HEK293T (cell line): ENCODE measurements around the gene PAIP2.

Source experiments
- CTCF ChIA-PET: fragments of 350-600 bp; formaldehyde crosslinking; extraction: SDS; loops from one replicate; lab custom pipeline; 2021; ENCODE audit warnings: antibody characterized with exemption, inconsistent platforms; lab: Yijun Ruan, JAX
- POLR2A ChIA-PET: fragments of 350-600 bp; formaldehyde crosslinking; extraction: SDS; loops from one replicate; lab custom pipeline; 2020; ENCODE audit warnings: antibody characterized with exemption, inconsistent platforms; lab: Yijun Ruan, JAX
- DNase-seq: peaks from one replicate; pipeline ENCODE4 v3.0.0; 2012; ENCODE audit warnings: mixed read lengths; ENCODE audit errors: extremely low spot score
- ARNT ChIP-seq: fragments of 450-650 bp; IDR thresholded peaks from 2 replicates; pipeline ENCODE4 v1.6.1; 2017; ENCODE audit warnings: mild to moderate bottlenecking
- BHLHE40 ChIP-seq: fragments of 450-650 bp; IDR thresholded peaks from 2 replicates; pipeline ENCODE4 v1.6.1; 2016; ENCODE audit warnings: mild to moderate bottlenecking, moderate library complexity, borderline replicate concordance
- CTBP1 ChIP-seq: fragments of 450-650 bp; IDR thresholded peaks from 2 replicates; pipeline ENCODE4 v1.6.1; 2016; ENCODE audit warnings: borderline replicate concordance
- ELF4 ChIP-seq: fragments of 450-650 bp; IDR thresholded peaks from 2 replicates; pipeline ENCODE4 v1.6.1; 2017; ENCODE audit warnings: antibody characterized with exemption
- FOXA1 ChIP-seq: fragments of 450-650 bp; IDR thresholded peaks from 2 replicates; pipeline ENCODE4 v1.6.1; 2016; ENCODE audit warnings: mild to moderate bottlenecking
- FOXK2 ChIP-seq: fragments of 450-650 bp; IDR thresholded peaks from 2 replicates; pipeline ENCODE4 v1.6.1; 2016; ENCODE audit warnings: mild to moderate bottlenecking
- FOXM1 ChIP-seq: fragments of 450-650 bp; IDR thresholded peaks from 2 replicates; pipeline ENCODE4 v1.6.1; 2017; ENCODE audit warnings: mild to moderate bottlenecking, borderline replicate concordance
- HDGF ChIP-seq: fragments of 450-650 bp; IDR thresholded peaks from 2 replicates; pipeline ENCODE4 v1.6.1; 2017; ENCODE audit warnings: antibody characterized with exemption, borderline replicate concordance
- L3MBTL2 ChIP-seq: fragments of 450-650 bp; conservative IDR thresholded peaks from 2 replicates; pipeline ENCODE4 v1.6.1; 2016; ENCODE audit warnings: mild to moderate bottlenecking
- LEF1 ChIP-seq: fragments of 450-650 bp; IDR thresholded peaks from 2 replicates; pipeline ENCODE4 v1.6.1; 2017; ENCODE audit warnings: mild to moderate bottlenecking, borderline replicate concordance
- NFRKB ChIP-seq: fragments of 450-650 bp; IDR thresholded peaks from 2 replicates; pipeline ENCODE4 v1.6.1; 2016; ENCODE audit warnings: mild to moderate bottlenecking, moderate library complexity
- SP1 ChIP-seq: fragments of 450-650 bp; IDR thresholded peaks from 2 replicates; pipeline ENCODE4 v1.6.1; 2017
- SUZ12 ChIP-seq: fragments of 450-650 bp; IDR thresholded peaks from 2 replicates; pipeline ENCODE4 v1.6.1; 2016; ENCODE audit warnings: mild to moderate bottlenecking
- TARDBP ChIP-seq: fragments of 450-650 bp; IDR thresholded peaks from 2 replicates; pipeline ENCODE4 v1.6.1; 2016
- ZNF384 ChIP-seq: fragments of 450-650 bp; IDR thresholded peaks from 2 replicates; pipeline ENCODE4 v1.6.1; 2016
- TF ChIP-seq, protein P1 (sequence below): fragments of 450-650 bp; IDR thresholded peaks from 2 replicates; pipeline ENCODE4 v1.6.1; 2016

PAIP2 gene

DNA sequence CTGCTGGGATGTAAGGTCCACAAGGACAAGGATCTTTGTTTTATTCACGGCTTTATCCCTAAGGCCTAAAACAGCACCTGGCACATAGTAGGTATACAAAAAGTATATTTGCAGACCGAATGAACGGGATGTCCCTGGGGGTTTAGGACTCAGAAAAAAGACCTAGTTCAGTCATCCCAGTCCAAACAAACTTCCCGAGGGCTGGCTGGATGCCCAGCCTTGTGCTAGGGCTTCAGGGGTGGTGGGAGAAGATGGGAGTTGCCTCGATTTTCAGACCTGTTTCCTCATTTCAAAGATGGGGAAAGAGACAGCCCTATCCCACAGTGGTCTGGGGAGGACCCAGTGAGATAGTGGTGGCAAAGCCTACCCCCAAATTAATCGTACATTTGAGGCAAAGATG lies 56.3 kb downstream of the PAIP2 start:
- CTCF ChIA-PET: no interaction called here

DNA sequence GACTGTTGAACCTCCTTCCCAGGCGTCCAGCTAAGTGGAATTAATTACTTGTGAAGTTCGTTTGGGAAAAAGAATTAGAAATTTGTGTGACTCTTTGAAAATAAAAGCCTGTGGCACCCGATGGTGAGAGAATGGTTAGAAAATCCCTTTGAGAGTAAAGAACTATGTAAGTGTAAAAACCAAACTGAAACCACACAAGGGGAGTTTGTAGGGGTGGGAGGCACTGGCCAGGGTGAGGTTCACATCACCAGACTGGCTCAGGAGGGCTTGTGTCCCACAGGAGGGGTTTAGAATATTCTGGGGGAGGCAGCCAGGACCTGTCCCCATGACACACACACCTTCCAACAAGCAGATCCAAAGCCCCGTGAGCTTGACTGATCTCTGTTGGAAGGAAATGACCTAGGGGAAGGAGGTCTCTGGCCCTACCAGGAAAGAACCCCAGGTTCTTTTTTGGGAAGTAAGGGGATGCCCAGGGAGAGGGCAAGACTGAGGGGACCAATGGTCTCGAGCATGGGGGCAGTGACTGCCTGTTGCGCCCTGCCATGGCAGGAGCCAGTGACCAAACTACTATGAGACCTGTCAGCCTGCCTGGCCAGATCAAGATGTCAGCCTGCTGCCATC lies 58.0 kb downstream of the PAIP2 start:
- no peak for DNase-seq
- ChIA-PET CTCF (no interaction called here), POLR2A (no interaction called here)
- TF ChIP-seq LEF1: no peak
- TF ChIP-seq FOXM1: no peak
- no peak for TF ChIP-seq ZNF384
- TF ChIP-seq CTBP1: no peak
- no peak for TF ChIP-seq FOXK2
- TF ChIP-seq SUZ12: no peak

More for the DNA sequence above, 56.3 kb downstream of the PAIP2 start:
- no peak for DNase-seq
- TF ChIP-seq TARDBP: no peak
- no peak for TF ChIP-seq HDGF
- POLR2A ChIA-PET: no interaction called here

DNA sequence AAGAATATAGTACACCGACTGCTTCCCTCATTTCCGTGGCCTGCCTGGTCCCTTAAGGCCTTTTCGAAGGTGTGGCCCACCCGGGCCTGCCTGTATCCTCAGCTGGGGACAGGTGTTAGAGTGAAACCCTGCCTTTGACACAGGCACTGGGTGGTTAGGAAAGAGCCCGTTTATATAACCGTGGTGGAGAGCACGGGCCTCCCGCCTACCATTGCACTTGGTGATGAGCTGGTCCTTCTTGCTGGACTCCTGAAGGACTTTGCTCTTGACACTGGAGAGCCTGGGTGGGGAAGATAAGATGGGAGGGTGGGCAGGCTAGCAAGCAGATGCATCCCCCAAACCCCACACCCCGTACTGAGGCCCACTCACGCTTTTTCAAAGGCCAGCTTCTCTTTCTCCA lies 59.9 kb downstream of the PAIP2 start:
- DNase-seq: no peak
- no peak for TF ChIP-seq SUZ12
- no peak for TF ChIP-seq FOXK2
- TF ChIP-seq TARDBP: no peak
- no peak for TF ChIP-seq CTBP1
- TF ChIP-seq SP1: no peak
- TF ChIP-seq HDGF: no peak
- no peak for TF ChIP-seq L3MBTL2
- no peak for TF ChIP-seq ELF4
- TF ChIP-seq LEF1: no peak
- CTCF ChIA-PET: interaction anchor here (0.7 to 1.5 kb wide), 7 partner anchors 11 to 129 kb away, joined by 3 to 7 read pairs (median 3); partner anchors contain the start of gene PAIP2
- POLR2A ChIA-PET: interaction anchor here (0.9 to 1.3 kb wide), 2 partner anchors 14 to 59 kb away, joined by 3 read pairs; no protein-coding TSS in a partner anchor

DNA sequence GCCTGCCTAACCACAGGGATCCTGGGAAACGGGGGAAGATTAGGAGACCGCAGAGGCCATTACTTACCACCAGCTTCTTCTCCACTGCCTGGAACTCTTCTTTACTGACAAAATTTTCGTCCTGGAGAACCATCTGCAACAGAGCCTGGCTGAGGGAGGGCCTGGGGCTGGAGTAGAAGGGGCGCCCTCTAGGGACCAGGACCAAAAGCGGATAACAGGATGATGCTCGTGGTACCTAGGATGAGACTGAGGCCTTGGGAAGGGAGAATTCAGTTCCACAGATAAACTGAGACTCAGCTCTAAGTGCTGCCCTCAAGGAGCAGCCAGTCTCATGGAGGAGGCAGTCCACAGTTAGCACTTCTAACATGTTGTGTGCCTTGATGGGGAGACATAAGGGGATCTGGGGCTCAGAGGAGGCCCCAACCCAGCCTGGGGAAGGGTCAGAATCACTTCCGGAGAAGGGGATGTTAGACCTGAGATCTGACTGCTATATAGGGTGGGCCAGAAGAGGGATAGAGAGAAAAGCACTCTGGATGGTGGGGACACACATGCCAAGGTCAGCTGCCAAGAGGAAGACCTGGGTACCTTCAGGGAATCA lies 61.0 kb downstream of the PAIP2 start:
- POLR2A ChIA-PET: interaction anchor here (0.7 to 1.3 kb wide), 4 partner anchors 15 to 130 kb away, joined by 3 to 4 read pairs (median 3); no protein-coding TSS in a partner anchor
- DNase-seq: peak; percentile 72
- CTCF ChIA-PET: interaction anchor here (0.7 to 1.5 kb wide), 6 partner anchors 12 to 130 kb away, joined by 3 to 7 read pairs (median 4); partner anchors contain the start of gene PAIP2
- TF ChIP-seq SUZ12: no peak
- no peak for TF ChIP-seq HDGF
- no peak for TF ChIP-seq ZNF384
- TF ChIP-seq FOXA1: no peak
- no peak for TF ChIP-seq ELF4
- TF ChIP-seq LEF1: no peak
- TF ChIP-seq, protein P1, sequence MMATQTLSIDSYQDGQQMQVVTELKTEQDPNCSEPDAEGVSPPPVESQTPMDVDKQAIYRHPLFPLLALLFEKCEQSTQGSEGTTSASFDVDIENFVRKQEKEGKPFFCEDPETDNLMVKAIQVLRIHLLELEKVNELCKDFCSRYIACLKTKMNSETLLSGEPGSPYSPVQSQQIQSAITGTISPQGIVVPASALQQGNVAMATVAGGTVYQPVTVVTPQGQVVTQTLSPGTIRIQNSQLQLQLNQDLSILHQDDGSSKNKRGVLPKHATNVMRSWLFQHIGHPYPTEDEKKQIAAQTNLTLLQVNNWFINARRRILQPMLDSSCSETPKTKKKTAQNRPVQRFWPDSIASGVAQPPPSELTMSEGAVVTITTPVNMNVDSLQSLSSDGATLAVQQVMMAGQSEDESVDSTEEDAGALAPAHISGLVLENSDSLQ: no peak
- TF ChIP-seq L3MBTL2: no peak
- TF ChIP-seq BHLHE40: no peak
- no peak for TF ChIP-seq ARNT
- TF ChIP-seq FOXK2: no peak
- no peak for TF ChIP-seq NFRKB
- no peak for TF ChIP-seq CTBP1
- no peak for TF ChIP-seq TARDBP

DNA sequence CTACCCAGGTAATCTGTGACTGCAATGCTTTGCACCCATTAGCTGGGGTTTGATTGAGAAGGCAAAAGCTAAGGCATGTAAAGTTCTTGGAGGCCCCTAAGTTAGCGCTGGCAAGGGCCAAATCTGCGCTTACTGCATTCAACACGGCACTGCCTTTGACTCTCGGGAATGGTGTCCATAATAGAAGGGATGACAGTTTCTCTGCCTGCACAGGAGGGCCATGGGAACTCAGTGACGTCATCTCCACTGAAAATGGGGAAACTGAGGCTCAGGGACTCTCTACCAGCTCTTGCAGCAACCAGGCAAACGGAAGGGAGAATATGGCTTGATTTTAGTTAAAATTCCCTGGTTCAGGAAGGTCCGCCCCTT lies 61.7 kb downstream of the PAIP2 start:
- CTCF ChIA-PET: interaction anchor here (0.7 to 1.0 kb wide), 2 partner anchors 39 to 136 kb away, joined by 3 read pairs; no protein-coding TSS in a partner anchor

More for the DNA sequence above, 61.7 kb downstream of the PAIP2 start:
- no peak for TF ChIP-seq FOXK2
- TF ChIP-seq TARDBP: no peak
- TF ChIP-seq FOXM1: no peak
- TF ChIP-seq SUZ12: no peak
- no peak for TF ChIP-seq SP1
- TF ChIP-seq NFRKB: no peak
- no peak for TF ChIP-seq CTBP1
- no peak for TF ChIP-seq BHLHE40
- no peak for TF ChIP-seq ZNF384
- no peak for TF ChIP-seq FOXA1
- TF ChIP-seq, protein P1: no peak
- TF ChIP-seq ELF4: no peak
- TF ChIP-seq LEF1: no peak
- no peak for TF ChIP-seq HDGF
- no peak for TF ChIP-seq L3MBTL2
- POLR2A ChIA-PET: interaction anchor here (0.7 to 1.4 kb wide), 3 partner anchors 29 to 109 kb away, joined by 3 to 5 read pairs (median 4); no protein-coding TSS in a partner anchor
- DNase-seq: no peak
